Measurements from ENCODE around the gene SRD5A3. TPM values are rescaled to one million over a fixed set of nuclear protein-coding genes. Genes with fewer than 3 reads are reported as not detected.

Gene SRD5A3
- total and polyA plus RNA-seq, 2 donors (not counting 3 experiments of a cell fraction or from before 2014, with no cell fraction given) = 23.6 to 24.3 TPM

DNA sequence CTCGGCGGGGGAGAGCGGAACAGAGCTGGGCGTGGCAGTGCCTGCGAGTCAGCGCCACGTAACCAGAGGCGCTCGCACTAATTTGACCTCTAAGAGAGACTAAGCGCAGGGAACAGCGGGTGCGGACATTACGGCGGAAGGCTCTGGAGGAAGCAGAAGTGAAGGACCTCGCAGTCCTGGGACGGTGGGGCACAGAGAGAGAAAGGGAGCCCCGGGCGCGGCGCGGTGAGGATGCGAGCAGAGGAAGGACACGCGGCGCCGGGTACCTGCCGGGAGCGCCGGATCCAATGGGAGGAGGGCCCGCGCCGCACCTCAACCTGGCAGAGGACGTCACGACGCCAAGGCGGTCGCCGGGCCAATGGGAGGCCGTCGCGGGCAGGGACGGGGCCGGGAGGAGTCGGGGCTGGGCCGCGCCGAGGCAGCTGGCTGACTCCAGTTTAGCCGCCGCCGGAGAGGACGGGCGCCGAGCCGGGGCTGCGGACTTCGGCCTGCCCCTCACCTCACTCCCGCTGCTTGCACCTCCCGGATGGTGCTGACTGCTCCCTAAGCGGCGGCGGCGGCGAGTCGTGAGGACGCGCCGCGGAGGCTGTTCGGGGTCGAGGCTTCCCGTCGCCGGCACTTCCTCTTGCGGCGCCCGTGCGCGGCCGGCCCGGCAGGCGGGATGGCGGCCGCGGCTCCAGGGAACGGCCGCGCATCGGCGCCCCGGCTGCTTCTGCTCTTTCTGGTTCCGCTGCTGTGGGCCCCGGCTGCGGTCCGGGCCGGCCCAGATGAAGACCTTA is 49.7 kb downstream of the SRD5A3 start, which contains the start of gene TMEM165:
Gene TMEM165, plus strand, starts transcription at position 429 of the 779 bp plus-strand sequence. Its CDS starts 233 bp downstream, at position 662.
- Histone ChIP-seq H3K27ac (ENCODE audit: insufficient read depth, low read depth, low read length) (peak within 1 kb of the TSS; percentile 79), H3K36me3 (ENCODE audit: control insufficient read depth in 2 of 2, extremely low read depth in 1 of 2, insufficient read depth in 2 of 2, low read length in 2 of 2) (peaks cover 2 to 9% of the 10 kb centered on the region in 2 experiments), H2AFZ (ENCODE audit: low read depth, low read length) (peak within 1 kb of the TSS; percentile 92), H4K20me1 (replicated peaks; ENCODE audit: control insufficient read depth, extremely low read depth, insufficient read depth, low read length) (peaks cover 16% of the 10 kb centered on the region), H3K9ac (replicated peaks; ENCODE audit: extremely low read depth, insufficient read depth, low read length) (peak within 1 kb of the TSS; percentile 94), H3K4me2 (ENCODE audit: insufficient read depth, low read length) (peak within 1 kb of the TSS; percentile 99), H3K4me3 (replicated peaks in 1 of 3; ENCODE audit: insufficient read depth in 1 of 3, low read depth in 1 of 3, low read length in 3 of 3) (peak within 1 kb of the TSS; percentile 89 to 98 (median 91)), H3K27me3 (ENCODE audit: control insufficient read depth in 2 of 2, insufficient read depth in 2 of 2, low read length in 2 of 2) (no peaks in the 10 kb centered on the region), H3K79me2 (ENCODE audit: control insufficient read depth, insufficient read depth, low read length) (peaks cover 47% of the 10 kb centered on the region), H3K9me1 (replicated peaks; ENCODE audit: control insufficient read depth, extremely low read depth, insufficient read depth, low read length) (no peaks in the 10 kb centered on the region), H3K9me3 (replicated peaks; ENCODE audit: control insufficient read depth, insufficient read depth, low read length) (no peaks in the 10 kb centered on the region), H3K4me1 (ENCODE audit: control insufficient read depth, extremely low read depth, insufficient read depth, low read length) (peaks cover 19% of the 10 kb centered on the region)
- dilution Hi-C loops (cut with MboI; ENCODE audit: extremely low pct_ligation_motif_present, low sequenced_read_pairs) (no loop called here), intact Hi-C loops (cut with micrococcal nuclease) (loop anchor here (1.0 to 5.0 kb wide), 7 partner anchors 33 to 388 kb away; partner anchors contain the start of genes CLOCK, KDR and SRD5A3)
- DNase-seq (ENCODE audit: low read depth, low spot score) (peak; percentile 88), FAIRE-seq (peak; percentile 35)
- TF ChIP-seq MYC (IDR thresholded peaks at IDR 0.05; ENCODE audit: low read depth, low read length) (no peak), EZH2 (IDR thresholded peaks at IDR 0.05; ENCODE audit: borderline replicate concordance, low read depth, low read length, severe bottlenecking) (no peak), POLR2A (IDR thresholded peaks at IDR 0.05; ENCODE audit: low read depth, low read length) (peak; percentile 97), FOS (IDR thresholded peaks at IDR 0.05; ENCODE audit: borderline replicate concordance, insufficient read depth, low read length) (no peak), GATA2 (IDR thresholded peaks at IDR 0.05; ENCODE audit: insufficient read depth, insufficient read length, low read depth, low read length) (no peak), POLR2AphosphoS5 (IDR thresholded peaks at IDR 0.05; ENCODE audit: insufficient read depth, low read depth, low read length) (peak; percentile 97)
- TF ChIP-seq, protein P1, sequence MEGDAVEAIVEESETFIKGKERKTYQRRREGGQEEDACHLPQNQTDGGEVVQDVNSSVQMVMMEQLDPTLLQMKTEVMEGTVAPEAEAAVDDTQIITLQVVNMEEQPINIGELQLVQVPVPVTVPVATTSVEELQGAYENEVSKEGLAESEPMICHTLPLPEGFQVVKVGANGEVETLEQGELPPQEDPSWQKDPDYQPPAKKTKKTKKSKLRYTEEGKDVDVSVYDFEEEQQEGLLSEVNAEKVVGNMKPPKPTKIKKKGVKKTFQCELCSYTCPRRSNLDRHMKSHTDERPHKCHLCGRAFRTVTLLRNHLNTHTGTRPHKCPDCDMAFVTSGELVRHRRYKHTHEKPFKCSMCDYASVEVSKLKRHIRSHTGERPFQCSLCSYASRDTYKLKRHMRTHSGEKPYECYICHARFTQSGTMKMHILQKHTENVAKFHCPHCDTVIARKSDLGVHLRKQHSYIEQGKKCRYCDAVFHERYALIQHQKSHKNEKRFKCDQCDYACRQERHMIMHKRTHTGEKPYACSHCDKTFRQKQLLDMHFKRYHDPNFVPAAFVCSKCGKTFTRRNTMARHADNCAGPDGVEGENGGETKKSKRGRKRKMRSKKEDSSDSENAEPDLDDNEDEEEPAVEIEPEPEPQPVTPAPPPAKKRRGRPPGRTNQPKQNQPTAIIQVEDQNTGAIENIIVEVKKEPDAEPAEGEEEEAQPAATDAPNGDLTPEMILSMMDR (IDR thresholded peaks at IDR 0.05; ENCODE audit: extremely low read depth in 1 of 2, insufficient read depth in 1 of 2, low read depth in 1 of 2, low read length in 2 of 2) = no peak
- TF ChIP-seq, protein P2, sequence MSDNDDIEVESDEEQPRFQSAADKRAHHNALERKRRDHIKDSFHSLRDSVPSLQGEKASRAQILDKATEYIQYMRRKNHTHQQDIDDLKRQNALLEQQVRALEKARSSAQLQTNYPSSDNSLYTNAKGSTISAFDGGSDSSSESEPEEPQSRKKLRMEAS (IDR thresholded peaks at IDR 0.05; ENCODE audit: insufficient read depth, insufficient read length) = no peak
- ChIA-PET CTCF (interaction anchor here (0.6 to 3.0 kb wide), 11 partner anchors 9 to 1441 kb away, joined by 3 to 10 read pairs (median 5); partner anchors contain the start of gene SRD5A3), POLR2A (interaction anchor here (1.0 to 1.4 kb wide), 2 partner anchors 9 to 43 kb away, joined by 3 to 4 read pairs; no protein-coding TSS in a partner anchor)
- no TSS peak for BruUV-seq (replicated peaks)
